GM21526 (cell line): Measurements from ENCODE around the gene TRAF2.
A peak's percentile ranks its signal among the peaks of the same experiment; 100 is the strongest.

Experiments
- ATAC-seq: cut with Tn5 transposase; IDR thresholded peaks from one replicate; pipeline ENCODE4 v1.9.1; 2021; ENCODE audit warnings: moderate library complexity; ENCODE audit not compliant: unreplicated experiment, low FRiP score

Gene TRAF2

GRCh38 chr9:136847088-136847825 is 39.1 kb upstream of the TRAF2 start:
- ATAC-seq: no peak

DNA sequence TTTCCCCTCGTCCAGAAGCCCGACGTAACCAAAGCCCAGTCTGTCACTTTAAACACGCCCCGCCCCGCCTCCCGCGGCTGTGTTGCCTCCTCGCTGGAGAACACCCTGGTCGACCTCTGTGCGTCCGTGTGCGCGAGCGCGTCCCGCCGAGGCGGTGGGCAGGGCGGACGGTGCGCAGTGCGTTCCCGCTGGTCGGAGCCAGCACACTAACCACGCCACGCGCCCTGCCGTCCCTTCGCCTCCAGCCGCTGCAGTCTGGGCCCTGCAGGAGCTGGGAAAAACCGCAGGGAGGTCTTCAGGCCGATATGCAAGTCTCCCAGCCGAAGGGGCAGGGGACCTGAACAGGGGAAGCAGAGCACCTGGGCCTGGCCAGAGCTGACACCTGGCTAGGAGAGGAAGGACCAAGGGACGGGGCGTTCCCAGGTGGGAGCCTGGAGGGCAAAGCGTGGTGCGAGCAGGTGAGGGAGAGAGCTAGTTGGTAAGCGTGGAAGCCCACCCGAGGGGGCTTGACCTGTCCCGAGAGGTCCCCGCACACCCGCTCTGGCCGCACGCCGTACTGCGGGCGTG is 38.4 kb upstream of the TRAF2 start:
- ATAC-seq: no peak

DNA sequence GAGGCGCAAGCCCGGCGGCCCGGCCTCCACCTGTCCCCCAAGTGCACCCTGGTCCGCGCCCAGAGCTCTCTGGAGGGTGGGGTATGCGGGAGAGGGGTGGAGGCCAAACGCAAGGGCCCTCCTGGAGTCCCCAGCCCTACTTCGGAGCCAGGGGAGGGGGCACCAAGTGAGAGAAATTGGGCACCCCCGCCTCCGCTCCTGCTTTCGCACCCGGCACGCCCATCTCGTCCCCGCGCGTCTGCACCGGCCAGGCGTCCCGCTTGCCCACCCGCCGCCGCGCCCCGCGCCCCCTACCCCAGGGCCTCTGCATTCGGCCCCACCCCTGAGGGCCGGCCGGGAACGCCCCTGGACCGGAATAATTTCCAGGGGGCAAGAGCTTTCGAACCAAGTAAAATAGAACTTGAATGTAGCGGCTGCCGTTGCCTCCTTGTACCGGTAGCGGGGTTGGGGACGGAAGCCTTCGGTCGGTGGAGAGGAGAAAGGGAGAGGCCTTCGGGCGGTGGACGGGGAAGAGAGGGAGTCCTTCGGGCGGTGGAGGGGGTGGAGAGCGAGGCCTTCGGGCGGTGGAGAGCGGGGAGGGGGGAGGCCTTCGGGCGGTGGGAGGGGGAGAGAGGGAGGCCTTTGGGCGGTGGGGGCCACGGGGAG is 37.8 kb upstream of the TRAF2 start:
- no peak for ATAC-seq

GRCh38 chr9:136849038-136849959 is 37.0 kb upstream of the TRAF2 start, which contains the start of gene PHPT1:
PHPT1 (plus strand) TSS chr9:136849409; CDS start chr9:136849431, 22 bp downstream.
- peak; percentile 79 for ATAC-seq

GRCh38 chr9:136849960-136850865 is 36.1 kb upstream of the TRAF2 start:
- ATAC-seq: no peak

GRCh38 chr9:136850866-136851775 is 35.2 kb upstream of the TRAF2 start:
- ATAC-seq: no peak

- no peak for ATAC-seq
Observed at GRCh38 chr9:136851941-136852663, 34.2 kb upstream of the TRAF2 start, which contains the start of gene MAMDC4. MAMDC4 (plus strand) TSS chr9:136852346; CDS start chr9:136852417, 71 bp downstream.

DNA sequence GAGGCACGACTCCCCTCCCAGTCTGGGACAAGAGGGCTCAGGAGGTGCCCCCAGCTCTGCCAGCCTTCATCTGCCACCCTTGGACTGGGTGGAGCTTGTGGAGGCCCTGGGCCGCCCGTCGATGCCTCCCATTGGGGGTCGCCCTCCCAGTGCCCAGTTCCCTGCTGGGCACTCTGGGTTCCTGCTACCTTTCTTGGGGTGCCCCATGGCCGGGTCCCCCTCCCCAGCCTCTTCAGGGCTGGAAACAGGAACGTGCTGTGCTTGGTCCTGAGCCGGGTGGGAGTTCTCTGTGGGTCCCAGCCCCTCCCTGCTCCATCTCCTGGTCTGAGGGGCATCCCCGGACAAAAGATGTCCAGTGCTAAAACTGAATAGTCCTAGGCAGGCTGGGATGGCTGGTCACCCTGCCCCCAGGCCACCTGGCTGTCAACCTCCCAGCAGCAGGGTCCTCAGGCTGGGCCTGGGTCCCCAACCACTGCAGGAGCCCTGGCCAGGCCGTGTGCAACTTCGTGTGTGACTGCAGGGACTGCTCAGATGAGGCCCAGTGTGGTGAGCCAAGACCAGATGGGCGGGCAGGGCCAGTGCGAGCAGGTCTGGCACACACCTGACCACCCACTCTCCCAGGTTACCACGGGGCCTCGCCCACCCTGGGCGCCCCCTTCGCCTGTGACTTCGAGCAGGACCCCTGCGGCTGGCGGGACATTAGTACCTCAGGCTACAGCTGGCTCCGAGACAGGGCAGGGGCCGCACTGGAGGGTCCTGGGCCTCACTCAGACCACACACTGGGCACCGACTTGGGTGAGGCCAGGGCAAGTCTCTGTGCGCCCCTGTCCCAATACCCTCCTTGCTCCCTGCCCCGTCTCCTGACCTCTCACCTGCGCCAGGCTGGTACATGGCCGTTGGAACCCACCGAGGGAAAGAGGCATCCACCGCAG is 33.4 kb upstream of the TRAF2 start:
- no peak for ATAC-seq

DNA sequence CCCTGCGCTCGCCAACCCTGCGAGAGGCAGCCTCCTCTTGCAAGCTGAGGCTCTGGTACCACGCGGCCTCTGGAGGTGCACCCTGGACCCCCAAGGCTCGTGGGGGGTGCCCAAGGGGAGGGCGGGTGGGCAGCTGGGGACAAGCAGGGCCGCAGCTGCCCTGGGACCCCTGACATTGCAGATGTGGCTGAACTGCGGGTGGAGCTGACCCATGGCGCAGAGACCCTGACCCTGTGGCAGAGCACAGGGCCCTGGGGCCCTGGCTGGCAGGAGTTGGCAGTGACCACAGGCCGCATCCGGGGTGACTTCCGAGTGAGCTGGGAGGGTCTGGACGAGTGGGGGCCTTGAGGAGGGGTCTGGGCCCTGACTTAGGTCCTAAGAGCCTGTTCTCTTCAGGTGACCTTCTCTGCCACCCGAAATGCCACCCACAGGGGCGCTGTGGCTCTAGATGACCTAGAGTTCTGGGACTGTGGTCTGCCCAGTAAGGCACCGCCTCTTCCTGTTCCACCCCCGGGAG is 32.7 kb upstream of the TRAF2 start:
- no peak for ATAC-seq

DNA sequence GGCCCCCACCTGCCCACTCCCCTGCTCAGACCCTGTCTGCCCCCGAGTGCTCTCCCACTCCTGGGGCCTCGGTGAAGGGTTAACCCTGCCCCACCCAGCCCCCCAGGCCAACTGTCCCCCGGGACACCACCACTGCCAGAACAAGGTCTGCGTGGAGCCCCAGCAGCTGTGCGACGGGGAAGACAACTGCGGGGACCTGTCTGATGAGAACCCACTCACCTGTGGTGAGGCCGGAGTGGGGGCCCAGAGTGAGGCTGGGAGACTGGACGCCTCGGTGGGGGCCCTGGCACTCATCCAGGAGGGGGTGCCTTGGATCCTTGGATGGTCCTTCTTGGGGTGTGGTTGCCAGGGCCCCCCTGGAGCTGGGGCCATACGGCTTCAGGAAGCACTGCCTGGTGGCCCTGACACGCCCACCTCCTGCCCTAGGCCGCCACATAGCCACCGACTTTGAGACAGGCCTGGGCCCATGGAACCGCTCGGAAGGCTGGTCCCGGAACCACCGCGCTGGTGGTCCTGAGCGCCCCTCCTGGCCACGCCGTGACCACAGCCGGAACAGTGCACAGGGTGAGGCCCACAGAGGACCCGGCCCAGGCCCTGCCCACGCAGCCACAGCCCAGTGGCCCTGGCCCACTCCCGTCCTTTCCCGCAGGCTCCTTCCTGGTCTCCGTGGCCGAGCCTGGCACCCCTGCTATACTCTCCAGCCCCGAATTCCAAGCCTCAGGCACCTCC is 32.0 kb upstream of the TRAF2 start:
- no peak for ATAC-seq

DNA sequence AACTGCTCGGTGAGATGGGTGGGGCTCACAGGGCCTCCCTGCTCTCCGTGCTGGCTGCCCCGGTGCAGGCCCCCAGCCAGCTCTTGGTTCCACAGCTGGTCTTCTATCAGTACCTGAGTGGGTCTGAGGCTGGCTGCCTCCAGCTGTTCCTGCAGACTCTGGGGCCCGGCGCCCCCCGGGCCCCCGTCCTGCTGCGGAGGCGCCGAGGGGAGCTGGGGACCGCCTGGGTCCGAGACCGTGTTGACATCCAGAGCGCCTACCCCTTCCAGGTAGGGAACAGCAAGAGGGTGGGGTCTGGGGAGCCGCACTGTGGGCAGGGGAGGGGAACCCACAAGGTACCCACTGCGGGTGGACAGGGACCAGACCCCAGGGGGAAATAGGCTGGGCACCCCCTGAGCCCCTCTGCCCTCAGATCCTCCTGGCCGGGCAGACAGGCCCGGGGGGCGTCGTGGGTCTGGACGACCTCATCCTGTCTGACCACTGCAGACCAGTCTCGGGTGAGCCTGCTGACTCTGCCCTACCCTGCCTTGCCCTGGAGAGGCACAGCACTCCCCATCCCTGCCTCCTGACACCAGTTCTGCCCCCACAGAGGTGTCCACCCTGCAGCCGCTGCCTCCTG is 31.4 kb upstream of the TRAF2 start:
- no peak for ATAC-seq

DNA sequence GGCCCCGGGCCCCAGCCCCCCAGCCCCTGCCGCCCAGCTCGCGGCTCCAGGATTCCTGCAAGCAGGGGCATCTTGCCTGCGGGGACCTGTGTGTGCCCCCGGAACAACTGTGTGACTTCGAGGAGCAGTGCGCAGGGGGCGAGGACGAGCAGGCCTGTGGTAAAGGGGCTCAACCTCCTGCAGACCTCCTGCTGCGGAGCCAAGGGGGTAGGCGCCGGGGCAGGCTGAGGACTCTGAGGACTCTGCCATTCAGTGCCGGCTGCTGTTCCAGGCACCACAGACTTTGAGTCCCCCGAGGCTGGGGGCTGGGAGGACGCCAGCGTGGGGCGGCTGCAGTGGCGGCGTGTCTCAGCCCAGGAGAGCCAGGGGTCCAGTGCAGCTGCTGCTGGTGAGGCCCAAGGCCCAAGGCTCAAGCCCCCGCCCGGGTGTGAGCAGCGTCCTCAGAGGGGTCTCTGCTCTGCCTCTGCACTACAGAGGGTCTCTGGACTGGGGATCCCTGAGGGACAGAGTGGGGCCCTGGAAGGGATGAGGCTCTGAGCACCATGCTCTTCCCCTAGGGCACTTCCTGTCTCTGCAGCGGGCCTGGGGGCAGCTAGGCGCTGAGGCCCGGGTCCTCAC is 30.7 kb upstream of the TRAF2 start:
- no peak for ATAC-seq

- no peak for ATAC-seq
Observed at GRCh38 chr9:136856079-136856476, 30.2 kb upstream of the TRAF2 start.

- no peak for ATAC-seq
Observed at GRCh38 chr9:136856541-136857141, 29.7 kb upstream of the TRAF2 start.

DNA sequence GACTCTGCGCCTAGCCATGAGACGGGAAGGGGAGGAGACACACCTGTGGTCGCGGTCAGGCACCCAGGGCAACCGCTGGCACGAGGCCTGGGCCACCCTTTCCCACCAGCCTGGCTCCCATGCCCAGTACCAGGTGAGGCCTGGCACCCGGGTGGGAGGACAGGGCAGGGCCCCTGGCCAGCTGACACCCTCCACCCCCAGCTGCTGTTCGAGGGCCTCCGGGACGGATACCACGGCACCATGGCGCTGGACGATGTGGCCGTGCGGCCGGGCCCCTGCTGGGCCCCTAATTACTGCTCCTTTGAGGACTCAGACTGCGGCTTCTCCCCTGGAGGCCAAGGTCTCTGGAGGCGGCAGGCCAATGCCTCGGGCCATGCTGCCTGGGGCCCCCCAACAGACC is 29.1 kb upstream of the TRAF2 start:
- ATAC-seq: no peak
